HuH-7 (cell line): ENCODE measurements around the gene TPH1.
A peak's percentile ranks its signal among the peaks of the same experiment; 100 is the strongest.
"Not testable (repeated sequence)": the region's sequence is repeated elsewhere in the genome, so short reads cannot be mapped to it uniquely, and the experiment has no call there.

Source experiments
- DNase-seq: peaks from one replicate; pipeline ENCODE4 v3.0.0; 2011; ENCODE audit warnings: low spot score

TPH1 gene

DNA sequence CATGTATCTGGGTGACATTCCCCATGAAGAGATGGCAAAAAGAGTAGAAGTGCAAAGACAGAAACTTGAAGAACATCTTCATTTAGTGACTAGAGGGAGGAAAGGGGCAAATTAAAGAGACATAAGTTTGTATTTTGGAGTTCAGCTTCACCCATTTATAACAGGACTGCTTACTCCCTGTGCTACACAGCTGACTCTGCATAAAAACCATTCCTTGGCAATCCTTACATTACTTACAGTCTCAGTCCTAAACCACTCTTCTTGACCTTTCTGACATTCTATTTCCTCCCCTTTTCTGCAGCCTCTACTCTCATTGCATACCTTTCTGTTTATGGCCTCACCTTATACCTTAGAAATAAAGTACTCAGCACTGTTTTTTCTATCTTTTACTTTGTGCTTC, 26.4 kb downstream of the TPH1 start:
- DNase-seq: no peak

- no peak for DNase-seq
These were observed 29.3 kb downstream of the TPH1 start for GRCh38 chr11:18016789-18017188.

DNA sequence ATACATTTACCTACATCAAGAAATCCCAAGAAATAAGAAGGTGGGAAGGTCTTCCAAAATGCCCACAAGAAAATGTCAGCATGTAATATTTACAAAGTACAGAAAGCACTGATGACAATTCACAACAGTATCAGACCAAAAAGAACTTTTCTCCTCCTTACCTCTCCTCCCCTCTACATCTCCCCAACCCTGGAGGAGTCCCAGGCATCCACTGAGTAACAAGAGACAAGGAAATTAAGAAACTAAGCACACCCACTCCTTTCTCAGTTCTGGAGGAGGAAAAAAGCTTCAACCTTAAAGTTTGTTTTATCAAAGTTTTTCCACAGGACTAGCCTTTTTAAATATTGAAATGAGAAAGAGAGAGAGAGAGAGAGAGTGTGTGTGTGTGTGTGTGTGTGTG, 31.2 kb downstream of the TPH1 start:
- DNase-seq: no peak

DNA sequence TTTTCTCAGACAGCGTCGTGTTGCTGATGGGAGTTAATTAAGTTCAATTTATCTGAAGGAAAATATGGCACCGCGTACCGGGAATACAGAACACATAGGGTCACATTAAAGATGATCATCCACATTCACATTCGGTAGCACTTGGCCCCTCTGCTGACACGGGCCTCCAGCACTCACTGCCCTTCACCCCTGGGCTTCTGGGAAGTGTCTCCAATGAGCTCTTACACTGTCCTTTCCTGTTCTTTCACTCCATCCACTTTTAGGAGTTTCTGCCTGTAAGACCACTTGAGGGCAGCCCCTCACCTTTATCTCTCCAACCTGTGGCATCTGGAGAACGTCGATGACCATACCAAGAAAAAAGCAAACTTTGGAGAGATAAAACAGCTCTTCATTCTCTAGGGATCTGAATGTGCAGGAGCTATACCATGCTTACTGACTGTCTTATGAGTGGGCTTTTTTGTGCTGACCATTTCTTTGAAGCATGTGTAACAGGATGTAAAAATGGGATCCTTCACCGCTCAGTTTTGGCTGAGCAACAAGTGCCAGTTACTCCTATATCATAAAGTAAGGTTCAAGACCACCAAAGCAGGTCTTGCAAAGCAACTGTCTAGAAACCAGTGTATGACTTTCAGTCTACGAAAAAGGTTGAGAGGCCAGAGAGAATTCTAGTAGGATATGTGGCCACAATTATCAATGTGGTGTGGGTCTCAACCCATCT, 32.1 kb downstream of the TPH1 start:
- no peak for DNase-seq

DNA sequence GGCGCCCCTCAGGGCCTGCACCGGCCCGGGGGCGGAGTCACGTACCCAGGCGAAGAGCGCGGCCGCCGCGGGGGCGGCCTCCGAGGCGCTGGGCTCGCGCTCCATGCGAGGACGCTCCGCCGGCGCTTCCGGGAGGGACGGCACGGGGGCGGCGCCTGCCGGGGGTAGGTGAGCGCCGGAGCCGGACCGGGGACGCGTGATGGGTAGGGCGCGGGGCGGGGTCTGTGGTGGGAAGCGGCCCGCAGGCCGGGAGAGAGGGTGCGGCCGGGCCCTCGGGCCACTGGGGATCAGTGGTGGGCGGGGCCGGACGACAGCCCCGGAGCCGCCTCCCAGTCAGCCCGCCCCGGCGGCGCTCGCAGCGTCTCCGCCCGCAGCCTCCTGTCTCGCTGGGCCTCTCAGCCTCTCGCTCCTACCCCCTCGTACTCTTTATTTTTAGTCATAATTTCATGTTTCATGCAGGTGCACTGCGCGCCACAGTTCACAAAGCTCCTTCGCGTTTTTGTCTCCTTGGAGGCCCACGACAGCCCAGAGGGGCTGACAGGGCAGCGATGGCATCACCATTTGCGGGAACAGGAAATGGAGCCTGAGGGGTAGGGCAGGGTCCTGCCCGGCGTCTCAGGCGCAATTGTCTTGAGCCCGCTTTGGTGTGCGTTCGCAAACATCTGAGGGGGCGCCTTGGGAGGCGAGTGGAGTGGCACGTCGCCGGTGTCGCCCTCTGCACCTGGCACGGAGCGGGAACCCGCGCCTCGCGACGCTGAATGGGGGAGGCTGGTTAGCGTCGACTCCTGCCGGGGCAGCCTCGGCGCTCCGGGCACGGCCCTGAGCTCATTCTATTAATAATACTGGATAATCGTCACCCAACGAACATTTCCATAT, 32.9 kb downstream of the TPH1 start, which contains the start of gene SERGEF:
Gene SERGEF, minus strand, starts transcription at position 142 of the 876 bp plus-strand sequence. Its CDS starts 37 bp downstream, at position 105.
- peak; percentile 81 for DNase-seq

GRCh38 chr11:18012122-18012905, 33.8 kb downstream of the TPH1 start:
- peak; percentile 10 for DNase-seq

DNA sequence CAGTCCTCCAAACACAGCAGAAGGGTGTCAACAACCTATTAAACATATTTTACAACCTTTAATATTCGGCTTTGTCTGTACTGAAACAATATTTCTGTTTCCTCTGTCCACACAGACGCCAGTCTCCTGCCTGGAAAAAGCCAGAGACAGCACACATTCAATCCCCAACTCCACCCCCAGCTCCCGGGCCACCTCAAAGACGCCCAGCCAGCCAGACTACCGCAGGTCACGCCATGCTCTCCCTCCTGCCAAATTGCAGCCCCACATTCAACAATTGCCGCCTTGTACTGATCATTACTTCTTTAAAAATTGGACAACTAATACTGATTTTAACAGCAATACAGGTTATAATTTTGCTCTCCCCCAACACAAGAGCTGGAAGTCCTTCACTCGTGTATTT, 34.4 kb downstream of the TPH1 start:
- DNase-seq: peak; percentile 11

DNA sequence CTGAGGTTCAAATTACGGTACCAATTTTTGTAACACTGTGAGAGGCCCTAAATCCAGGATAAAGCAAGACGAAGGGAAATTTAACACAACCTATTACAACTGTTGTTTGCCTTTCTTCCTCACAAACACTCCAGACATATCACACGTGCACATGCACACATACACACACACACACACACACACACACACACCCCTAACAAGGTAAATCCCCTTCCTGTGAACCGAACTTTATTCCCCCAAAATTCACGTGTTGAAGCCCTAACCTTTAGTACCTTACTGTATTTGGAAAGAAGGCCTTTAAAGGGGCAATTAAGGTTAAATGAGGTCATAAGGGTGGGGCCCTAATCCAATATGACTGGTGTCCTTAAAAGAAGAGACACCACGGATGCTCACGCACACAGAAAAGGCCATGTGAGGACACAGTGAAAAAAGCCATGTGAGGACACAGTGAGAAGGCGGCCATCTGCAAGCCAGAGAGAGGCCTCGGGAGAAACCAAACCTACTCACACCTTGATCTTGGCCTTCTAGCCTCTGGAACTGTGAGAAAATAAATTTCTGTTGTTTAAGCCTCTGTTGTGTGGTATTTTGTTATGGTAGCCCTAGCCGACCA, 35.0 kb downstream of the TPH1 start:
- DNase-seq: no peak

DNA sequence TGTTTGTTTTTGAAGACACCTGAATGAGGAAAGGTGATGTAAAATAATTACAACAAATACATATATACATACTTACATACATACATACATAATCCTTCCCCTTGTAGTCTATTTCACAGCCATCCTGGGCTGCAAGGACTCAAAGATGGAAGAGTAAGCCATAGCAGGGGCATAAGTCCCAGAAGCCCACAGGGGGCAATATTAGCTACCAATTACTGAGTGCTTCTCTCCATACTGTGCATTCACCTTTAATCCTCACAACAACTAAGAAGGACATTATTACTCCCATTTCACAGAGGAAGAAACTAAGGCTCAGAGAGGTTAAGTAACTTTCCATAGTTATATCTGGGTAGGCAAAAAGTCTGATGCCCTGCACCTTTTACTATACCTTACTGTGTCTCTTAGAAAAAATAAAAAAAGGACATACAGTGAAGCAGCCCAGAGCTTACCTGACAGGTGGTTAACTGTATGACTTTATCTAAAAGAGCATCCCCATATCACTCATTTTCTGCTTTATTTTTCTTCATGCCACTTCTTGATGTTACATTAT, 35.9 kb downstream of the TPH1 start:
- no peak for DNase-seq

DNA sequence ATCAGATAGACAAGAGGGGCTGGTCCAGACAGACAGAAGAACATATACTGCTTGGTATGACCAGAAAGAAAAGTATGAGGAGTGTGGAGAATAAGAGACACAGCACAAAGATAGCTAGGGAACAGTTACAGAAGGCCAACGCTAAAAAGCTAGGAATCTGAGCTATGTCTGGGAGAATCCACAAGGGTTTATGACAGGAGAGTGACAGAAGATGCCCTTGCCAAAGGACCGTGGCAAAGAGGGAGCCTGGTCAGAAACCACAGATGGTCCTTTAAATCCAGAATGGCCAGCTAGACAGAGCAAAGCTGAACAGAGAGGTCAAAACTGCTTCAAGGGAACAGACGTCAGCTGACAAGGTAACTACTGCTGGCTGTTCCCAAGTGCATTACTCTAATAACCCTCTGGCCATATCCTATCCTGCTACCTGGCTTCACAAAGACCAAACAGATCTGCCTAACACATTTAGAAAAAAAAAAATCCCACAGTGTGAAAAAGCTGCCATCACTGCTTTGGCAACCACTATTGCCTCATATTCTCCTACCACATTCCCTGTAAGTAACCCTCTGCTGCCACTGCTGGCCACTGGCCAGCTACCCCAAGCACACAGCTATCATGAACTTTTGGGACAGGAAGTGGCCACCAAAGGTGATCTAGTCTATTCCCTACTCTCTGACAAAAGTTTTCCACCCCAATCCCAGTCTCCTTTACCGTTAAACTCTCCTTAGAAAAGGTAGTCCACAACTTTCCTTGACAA, 40.5 kb downstream of the TPH1 start:
- peak; percentile 23 for DNase-seq

GRCh38 chr11:18001191-18001590, 44.9 kb downstream of the TPH1 start:
- no peak for DNase-seq

DNA sequence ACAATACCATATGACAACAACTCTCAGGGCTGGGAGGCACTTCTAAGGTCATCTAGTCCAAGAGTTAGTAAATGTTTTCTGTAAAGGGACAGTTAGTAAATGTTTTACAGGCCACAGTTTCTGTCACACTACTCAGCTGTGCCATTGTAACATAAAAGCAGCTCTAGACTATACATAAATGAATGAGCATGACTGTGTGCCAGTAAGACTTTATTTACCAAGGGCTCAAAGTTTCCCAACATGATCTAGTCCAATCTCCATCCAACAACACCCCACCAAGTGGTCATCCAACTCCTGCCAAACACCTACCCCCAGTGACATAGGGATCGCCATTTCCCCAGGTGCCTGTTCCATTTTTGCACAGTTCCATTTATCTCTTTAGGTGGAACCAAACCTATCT, 45.3 kb downstream of the TPH1 start:
- DNase-seq: no peak

DNA sequence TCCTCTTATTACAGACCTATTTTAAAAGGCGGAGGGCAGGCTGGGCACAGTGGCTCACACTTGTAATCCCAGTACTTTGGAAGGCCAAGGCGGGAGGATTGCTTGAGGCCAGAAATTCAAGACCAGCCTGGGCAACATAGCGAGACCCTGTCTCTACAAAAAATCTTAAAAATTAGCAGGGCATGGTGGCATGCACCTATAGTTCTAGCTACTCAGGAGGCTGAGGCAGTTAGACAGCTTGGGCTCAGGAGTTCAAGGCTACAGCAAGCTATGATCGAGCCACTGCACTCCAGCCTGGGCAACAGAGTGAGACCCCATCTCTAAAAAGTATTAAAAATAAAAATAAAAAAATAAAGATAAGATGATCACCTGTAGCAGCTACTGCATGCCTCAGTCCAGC, 45.9 kb downstream of the TPH1 start:
- DNase-seq: not testable (repeated sequence)
